ENCODE data around the gene SLC12A3.

Gene SLC12A3, protein sequence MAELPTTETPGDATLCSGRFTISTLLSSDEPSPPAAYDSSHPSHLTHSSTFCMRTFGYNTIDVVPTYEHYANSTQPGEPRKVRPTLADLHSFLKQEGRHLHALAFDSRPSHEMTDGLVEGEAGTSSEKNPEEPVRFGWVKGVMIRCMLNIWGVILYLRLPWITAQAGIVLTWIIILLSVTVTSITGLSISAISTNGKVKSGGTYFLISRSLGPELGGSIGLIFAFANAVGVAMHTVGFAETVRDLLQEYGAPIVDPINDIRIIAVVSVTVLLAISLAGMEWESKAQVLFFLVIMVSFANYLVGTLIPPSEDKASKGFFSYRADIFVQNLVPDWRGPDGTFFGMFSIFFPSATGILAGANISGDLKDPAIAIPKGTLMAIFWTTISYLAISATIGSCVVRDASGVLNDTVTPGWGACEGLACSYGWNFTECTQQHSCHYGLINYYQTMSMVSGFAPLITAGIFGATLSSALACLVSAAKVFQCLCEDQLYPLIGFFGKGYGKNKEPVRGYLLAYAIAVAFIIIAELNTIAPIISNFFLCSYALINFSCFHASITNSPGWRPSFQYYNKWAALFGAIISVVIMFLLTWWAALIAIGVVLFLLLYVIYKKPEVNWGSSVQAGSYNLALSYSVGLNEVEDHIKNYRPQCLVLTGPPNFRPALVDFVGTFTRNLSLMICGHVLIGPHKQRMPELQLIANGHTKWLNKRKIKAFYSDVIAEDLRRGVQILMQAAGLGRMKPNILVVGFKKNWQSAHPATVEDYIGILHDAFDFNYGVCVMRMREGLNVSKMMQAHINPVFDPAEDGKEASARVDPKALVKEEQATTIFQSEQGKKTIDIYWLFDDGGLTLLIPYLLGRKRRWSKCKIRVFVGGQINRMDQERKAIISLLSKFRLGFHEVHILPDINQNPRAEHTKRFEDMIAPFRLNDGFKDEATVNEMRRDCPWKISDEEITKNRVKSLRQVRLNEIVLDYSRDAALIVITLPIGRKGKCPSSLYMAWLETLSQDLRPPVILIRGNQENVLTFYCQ

DNA sequence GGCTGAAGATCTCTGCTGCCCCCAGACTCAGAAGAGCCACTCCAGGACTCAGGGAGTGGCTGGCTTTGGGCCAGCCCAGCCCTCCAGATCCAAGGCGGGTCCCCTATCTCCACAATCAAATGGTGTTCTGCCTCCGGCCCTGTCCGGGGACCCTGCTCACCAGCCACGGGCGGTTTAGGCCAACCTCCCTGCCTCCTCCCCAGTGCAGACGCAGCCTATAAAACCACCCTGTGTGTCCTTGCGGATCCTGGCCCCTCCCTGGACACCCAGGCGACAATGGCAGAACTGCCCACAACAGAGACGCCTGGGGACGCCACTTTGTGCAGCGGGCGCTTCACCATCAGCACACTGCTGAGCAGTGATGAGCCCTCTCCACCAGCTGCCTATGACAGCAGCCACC, at the start of gene SLC12A3:
SLC12A3 (plus strand) TSS at position 248 of the 400 bp plus-strand sequence; CDS start at position 277, 29 bp downstream.
- no peak for DNase-seq

DNA sequence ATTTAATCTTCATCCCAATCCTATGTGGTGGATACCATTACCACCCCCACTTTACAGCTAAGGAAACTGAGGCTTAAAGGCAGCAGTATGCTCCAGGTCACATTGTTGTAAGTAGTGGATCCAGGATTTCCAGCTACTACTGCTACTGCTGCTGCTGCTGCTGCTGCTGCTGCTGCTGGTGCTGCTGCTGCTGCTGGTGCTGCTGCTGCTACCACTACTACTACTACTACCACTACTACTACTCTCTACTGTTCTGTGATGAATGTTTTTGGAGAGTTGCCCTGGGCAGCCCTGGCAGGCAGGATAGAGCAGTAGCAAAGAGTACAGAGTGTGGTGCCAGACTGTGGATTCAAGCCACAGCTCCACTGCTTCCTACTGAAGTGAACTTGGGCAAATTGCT, 49.3 kb upstream of the SLC12A3 start:
- no peak for DNase-seq

DNA sequence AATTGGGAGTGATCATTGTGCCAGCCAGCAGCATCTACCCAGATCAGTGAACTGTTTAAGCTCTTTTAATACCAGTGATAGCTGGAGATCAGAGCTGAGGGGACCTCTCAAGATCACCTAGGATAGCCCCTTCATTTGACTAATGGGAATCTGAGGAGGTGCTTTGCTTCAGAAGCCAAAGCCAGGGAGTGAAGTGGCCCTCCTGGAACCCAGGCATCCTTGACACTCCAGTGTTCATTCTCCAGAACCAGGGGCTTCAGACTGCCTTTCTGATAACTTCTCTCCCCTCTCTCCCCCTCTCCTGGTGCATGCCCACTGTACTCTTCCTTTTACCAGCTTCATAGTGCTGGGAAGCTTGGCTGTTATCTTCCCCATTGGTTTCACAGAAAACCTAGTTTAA, 48.0 kb upstream of the SLC12A3 start:
- no peak for DNase-seq

DNA sequence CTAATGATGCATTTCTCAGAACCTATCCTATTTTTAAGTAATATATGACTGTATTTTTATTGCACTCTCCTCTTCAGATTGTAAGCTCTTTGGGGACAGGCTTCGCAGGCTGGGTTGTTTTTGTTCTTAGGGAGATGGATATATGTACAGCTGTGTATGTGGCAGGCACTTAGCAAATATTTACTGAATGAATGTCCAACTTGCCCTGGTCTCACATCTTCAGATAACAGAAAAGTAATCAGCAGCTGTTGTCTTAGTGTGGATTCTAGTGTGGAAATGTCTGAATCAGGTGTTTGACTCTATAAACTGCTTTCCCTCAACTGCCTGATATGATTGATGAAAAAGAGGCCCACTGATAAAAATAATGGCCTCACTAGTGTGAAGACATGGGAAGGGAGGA, 47.1 kb upstream of the SLC12A3 start:
- no peak for DNase-seq

DNA sequence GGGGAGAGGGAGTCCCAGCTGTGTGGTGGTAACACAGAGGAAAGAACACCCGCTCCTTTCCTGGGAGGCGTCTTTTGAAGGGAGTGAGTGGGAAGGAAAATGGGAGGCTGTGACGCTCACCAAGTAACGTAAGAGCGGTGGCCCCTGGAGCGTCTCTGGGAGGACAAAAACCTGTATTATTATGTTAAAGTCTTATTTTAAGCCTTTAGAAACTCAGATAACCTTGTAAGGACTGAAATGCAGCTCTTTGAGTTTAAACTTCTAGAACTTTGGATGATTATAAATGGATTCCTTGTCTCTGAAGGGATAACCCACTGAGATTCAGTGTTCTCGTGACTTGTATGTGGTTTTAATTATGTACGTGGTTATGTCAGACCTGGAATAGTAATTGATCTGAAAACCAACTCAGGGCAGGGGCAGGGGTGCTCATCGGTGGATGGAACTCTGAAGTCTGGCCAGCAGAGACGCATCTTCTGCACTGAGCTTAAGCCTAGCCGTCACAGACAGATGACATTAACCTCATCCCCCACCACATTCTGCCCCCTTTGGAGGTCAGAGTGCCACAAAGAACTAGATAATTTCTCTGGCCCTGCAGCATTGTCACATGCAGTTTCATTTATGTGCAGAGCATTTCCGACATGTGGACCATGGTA, 41.8 kb upstream of the SLC12A3 start:
- no peak for DNase-seq

DNA sequence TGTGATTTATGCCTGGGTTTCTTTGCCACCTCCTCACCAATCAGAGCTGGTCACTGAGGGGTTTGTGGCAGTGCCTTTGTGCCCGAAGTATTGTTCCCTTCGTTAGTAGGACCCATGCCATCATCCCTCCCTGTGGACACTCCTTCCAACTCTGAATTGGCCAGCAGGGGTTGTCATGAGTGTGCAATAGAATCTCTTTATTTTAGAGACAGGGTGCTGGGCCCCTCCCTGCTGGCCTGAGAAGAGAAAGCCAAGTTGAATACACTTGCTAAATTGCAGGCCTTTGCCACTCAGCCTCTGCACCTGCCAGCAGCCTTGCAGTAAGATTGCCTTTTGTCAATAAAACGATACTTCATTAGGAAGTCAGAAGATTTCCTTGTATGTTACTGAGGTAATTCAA, 40.7 kb upstream of the SLC12A3 start:
- DNase-seq = no peak

DNA sequence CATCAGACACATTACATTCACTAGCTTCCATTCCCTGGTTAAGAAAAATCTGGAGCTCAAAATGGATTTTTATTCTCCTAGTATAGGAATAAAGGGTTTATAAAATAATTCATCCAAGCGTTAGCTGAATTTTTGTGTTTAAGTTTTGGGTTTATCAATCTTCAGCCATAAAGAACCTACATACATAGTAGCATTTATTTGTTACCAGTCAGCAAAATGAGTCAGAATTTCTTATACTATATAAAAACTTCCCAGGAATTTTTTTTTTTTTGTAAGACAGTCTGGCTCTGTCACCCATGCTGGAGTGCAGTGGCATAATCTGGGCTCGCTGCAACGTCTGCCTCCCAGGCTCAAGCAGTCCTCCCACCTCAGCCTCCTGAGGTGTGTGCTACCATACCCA, 40.2 kb upstream of the SLC12A3 start:
- no peak for DNase-seq

DNA sequence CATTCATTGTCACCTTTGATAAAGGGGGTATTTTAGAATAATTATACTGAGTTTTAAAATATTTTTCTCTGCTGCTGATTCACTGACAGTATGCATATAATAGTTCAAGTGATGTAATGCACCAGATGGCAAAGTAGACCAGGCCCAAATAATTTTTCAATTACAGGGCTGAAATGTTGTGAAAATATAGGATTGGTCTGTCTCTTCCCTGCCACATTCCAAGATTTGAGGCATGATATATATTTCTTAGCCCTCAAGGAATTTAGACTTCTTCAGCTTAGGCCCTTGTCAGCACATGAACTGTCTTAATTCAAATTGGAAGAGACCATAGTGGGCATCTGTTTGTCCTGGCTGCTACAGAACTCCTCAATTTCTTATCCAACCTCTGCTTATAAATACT, 39.2 kb upstream of the SLC12A3 start:
- DNase-seq = no peak

DNA sequence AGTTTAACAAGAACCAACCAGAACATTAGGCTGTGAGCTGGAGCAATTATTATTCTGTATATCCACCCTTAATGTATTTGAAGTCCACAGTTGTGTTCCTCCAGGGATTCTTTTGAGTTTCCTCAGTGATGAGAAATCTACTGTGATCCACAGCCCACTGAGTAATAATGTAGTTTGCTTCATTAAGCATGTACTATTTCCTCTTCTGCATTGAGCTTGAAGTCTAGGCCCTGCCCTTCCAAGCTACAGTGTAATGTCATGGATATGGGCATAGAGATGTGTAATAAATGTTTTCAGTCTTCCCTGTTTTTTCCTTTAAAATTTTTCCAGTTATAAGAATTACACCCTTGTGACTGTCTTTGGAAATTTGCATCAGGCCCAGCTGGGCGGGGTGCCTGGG, 36.4 kb upstream of the SLC12A3 start:
- no peak for DNase-seq

DNA sequence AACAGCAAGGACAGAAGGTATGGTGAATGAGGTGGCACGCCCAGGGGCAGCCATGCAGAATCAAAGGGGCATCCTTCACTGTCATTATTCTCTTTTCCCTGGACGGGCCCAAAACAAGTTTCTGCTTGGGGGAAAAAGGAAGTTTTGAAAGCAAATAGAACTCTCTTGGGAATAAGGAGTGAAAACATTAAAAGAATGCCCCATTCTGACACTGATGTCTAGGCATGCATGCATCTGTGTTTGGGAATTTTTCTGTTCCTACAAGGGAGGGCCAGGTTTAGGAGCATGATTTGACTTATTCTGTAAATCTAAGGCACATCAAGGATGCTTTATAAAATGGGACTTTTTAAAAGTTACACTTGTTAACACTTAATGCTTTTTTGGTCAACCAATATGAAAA, 34.3 kb upstream of the SLC12A3 start:
- DNase-seq = no peak

DNA sequence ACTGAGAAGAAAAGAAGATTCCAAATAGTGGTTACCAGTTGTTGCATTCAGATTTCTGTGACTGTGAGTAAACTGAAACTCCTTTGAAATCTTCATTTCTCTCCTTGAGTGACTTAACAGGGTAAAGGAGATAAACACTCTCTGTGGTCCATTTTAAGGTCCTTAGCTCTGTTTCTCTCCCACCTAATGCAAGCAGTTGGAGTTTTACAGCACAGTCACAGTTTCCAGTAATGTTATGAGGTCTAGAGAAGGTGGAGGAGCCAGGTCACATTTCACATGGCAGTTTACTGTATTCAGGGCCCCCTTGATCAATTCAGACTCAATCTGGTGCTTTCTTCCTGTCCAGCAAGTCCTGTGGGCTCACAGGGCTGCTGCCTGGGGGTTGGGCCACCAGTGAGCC, 32.2 kb upstream of the SLC12A3 start:
- no peak for DNase-seq

DNA sequence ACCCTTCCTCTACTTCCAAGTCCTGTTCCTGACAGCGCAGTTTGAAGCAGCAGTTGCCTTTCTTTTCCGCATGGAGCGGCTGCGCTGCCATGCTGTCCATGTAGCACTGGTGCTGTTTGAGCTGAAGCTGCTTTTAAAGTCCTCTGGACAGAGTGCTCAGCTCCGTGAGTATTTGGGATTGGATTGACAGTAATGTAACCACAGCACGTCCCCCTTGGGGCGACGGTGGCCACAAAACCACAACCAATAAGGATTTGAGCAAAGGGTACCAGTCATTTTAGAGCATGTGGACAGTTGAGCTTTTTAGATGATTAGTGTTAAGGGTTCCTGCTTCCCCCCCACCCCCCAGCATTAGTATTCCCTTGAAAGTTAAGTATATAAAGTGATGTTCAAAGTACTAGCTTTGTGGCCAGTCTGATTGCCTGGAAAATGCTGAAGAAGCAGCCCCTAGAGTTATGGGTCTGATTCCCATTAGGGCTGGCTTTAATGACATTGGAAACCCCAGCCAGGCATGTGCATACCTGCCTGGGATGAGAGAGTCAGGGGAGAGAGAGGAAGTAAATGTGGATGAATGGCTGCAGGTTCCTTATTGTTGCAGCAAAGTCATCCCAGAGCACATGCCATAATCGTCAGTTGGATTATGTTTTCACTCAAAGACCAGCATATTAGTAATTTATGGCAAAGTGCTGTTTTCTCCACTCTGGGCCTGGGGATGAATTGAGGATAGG, 31.6 kb upstream of the SLC12A3 start:
- DNase-seq = no peak

DNA sequence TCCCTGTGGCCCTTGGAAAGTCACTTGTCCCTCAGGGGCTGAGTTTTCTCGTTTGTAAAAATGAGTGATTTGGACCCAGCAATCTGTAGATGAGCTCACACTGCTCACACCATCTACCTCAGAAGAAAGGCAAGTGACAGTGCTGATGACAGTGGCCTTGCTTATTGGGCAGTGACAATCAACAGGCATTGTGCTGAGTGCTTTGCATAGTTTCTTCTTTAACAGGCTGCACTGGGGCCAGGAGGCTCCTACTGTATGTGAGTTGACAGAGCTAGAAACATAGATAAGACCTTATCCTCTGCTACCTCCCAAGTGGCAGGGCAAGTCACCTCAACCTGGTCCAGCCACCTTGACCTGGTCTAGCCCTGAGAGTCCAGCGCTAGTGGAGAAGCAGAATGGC, 29.7 kb upstream of the SLC12A3 start:
- no peak for DNase-seq

DNA sequence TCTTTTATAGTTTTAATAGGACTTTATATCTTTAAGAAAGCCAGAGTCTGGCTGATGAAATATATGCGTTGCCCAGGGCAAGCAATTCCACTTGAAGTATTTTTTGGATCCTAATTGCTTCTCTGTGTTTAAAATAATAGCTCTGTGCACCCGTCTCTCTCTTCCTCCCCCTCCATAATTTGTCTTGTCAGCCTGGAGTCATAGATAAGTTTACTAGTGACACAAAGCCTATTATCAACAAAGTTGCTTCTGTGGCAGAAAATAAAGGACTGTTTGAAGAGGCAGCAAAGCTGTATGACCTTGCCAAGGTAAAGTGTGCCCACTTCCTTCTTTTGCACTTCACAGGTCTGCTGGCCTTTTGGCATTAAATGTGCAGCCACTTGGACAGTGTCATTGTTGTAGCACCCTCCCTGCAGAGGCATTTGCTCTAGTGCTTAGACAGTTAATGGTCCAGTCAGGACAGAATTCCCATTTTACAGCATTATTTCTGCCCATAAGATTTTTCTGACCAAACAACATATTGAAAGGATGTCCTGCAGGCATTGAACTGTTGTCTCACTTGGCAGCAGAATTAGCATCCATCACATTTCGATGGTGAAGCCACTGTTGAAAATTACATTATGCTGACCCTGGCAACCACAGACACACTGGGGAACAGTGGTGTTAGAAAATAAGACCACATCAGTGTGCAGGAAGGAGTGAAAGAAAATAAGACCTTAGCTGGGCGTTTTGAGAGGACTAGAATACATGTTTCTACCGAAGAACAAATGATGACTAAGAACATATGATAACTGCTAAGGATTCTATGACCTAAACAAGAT, 28.4 kb upstream of the SLC12A3 start:
- DNase-seq = peak; percentile 12

DNA sequence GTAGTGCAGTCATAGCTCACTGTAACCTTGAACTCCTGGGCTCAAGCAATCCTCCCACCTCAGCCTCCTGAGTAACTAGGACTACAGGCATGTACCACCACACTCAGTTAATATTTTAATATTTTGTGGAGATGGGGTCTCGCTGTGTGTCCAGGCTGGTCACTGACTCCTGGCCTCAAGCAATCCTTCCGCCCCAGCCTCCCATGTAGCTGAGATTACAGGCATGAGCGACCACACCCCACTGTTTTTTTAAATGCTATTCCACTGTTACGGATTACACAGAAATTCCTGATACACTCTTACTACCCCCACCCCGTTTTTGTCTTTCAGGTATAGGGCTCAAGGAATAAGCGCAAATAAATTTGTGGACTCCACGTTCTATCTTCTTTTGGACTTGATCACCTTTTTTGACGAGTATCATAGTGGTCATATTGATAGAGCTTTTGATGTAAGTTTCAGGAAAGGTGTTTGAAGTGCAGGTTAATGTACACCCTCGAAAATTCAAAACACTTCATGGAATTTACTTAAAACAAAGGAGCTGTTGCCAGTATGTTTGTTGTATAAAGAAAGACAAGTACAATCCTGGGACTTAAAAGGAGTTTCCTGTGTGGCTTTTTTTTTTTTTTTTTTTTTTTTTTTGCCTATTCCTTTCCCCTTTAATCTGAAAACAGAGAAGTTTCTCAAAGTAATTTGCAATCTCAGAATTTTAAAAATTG, 26.2 kb upstream of the SLC12A3 start:
- no peak for DNase-seq

DNA sequence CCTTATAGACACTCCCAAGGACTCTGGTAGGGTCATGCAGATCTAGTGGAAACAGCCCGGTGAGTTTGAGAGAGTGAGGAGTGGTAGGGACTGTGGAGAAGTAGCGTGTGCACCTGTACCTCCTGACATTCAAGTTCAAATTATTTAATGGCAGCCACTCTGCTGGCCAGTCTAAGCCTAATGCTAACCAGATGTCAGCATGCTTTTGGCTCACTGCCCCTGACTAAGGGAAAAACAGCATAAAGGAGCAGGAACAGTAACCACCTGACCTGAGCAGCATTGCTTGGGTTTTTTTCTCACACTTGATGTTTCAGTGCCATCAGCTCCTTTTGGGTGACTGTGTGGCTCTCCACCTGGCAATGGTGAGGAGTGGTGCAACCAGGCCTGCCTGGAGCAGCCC, 23.8 kb upstream of the SLC12A3 start:
- DNase-seq = no peak

DNA sequence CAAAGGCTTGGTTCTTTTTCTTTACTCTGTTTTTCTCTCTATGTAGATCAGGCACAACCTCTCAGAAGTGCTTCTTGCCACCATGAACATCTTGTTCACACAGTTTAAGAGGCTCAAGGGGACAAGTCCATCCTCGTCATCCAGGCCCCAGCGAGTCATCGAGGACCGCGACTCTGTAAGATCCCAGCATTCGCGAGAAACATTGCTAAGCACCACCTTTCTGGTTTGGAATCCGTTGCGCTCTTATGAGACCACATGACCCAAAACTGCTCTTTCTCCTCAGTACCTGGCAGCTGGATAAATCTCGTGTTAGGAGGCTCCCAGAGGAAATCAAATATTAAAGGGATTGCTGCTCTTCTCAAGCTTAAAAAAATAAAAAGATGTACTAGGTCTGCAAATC, 23.3 kb upstream of the SLC12A3 start:
- no peak for DNase-seq

DNA sequence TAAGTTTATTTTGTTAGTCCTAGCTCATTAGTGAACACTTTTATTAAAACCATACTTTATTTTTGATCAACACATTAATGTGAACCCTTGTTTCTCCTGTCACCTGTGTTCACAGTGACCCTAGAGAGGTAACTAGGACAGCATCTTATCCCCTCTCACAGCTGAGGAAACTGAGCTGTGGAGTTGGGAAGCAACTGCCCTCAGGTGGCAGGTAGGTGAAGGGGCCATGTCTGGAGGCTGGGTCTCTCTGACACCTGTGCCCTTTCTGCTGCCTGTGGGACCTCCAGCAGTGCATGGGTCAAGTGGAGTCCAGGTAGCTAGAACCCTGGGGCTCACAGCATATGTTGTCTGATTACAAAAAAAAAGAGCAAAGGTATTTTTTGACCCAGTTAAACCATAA, 22.9 kb upstream of the SLC12A3 start:
- DNase-seq = no peak

DNA sequence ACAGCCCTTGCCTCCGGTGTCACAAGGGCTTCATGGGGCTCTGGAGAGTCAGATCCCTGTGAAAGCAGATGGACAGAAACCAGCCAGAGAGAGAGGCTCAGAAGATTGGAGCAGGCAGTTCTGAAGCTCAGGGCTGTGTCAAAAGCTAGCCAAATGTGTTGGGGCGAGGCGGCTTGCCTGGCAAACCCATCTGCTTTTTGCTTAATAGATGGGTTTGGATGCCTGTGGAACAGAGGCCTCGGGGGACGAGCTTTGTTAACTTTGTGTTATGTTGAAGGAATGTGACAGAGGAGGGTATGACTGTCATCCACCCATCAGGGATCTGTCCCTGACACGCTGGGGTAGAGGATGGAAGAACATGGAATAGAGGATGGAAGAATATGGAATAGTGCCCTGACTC, 21.0 kb upstream of the SLC12A3 start:
- no peak for DNase-seq

DNA sequence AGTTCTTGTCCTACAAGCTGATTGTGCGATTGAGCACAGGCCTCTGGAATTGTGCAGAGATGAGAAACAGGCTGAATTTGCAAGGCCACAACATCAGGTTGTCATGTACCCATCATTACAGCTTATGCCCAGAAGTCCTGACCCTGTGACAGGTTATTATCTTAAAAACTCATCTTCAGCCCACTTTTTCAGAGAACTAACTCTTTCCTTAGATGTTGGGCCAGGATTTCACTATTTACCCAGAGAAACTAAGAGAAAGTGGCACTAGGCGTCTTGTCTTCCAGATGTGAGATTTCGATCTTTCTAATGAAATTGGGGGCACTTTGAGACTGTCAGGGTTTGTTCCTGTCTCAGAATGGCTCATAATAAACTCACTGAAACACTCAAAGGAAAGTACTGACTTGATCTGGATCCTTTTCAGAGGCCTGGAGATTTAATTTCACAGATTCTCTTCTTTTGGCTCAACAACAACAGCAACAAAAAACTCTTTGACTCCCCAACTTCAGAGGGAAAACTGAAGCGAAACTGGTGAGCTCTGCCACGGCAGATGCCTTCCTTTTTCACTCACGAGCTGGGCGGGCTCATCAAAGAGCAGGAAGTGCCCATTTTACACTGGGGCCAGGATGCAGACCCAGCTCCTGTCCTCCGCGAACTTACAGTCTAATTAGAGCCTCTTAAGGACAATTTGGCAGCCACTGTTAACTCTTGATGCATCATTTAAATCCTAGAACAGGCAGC, 17.7 kb upstream of the SLC12A3 start:
- no peak for DNase-seq

All from hematopoietic multipotent progenitor cell treated with erythropoietin and hydrocortisone succinate and interleukin-3 and kit ligand, for 8 days (in vitro differentiated cells).